Gastroesophageal sphincter (tissue), 3 donors: ENCODE data around the gene MACROH2A1.

Source experiments
- POLR2A ChIP-seq, 2 donors: fragments of 450-650 bp; IDR thresholded peaks; one replicate each; pipeline ENCODE4 v1.6.1; 2017; ENCODE audit warnings: antibody characterized with exemption in 2 of 2, mild to moderate bottlenecking in 2 of 2, moderate library complexity in 1 of 2
- POLR2AphosphoS5 ChIP-seq: sonication (generic); formaldehyde crosslinking; IDR thresholded peaks from one replicate; pipeline ENCODE4 v1.6.1; 2017; ENCODE audit warnings: antibody characterized with exemption
- TF ChIP-seq, protein P1 (sequence below), 4 experiments: fragments of 200-600 bp in 2 of 4; fragments of 450-650 bp in 2 of 4; sonication (generic) in 1 of 4; IDR thresholded peaks; one replicate each; pipeline ENCODE4 v1.5.1; 2017 to 2019; ENCODE audit warnings: antibody characterized with exemption in 4 of 4, mild to moderate bottlenecking in 2 of 4, moderate library complexity in 2 of 4

GRCh38 chr5:135323701-135324132, 75.3 kb downstream of the MACROH2A1 start:
- no peak for TF ChIP-seq POLR2AphosphoS5
- TF ChIP-seq, protein P1, sequence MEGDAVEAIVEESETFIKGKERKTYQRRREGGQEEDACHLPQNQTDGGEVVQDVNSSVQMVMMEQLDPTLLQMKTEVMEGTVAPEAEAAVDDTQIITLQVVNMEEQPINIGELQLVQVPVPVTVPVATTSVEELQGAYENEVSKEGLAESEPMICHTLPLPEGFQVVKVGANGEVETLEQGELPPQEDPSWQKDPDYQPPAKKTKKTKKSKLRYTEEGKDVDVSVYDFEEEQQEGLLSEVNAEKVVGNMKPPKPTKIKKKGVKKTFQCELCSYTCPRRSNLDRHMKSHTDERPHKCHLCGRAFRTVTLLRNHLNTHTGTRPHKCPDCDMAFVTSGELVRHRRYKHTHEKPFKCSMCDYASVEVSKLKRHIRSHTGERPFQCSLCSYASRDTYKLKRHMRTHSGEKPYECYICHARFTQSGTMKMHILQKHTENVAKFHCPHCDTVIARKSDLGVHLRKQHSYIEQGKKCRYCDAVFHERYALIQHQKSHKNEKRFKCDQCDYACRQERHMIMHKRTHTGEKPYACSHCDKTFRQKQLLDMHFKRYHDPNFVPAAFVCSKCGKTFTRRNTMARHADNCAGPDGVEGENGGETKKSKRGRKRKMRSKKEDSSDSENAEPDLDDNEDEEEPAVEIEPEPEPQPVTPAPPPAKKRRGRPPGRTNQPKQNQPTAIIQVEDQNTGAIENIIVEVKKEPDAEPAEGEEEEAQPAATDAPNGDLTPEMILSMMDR (IDR thresholded peaks at IDR 0.05) = no peak
- no peak for TF ChIP-seq POLR2A (IDR thresholded peaks at IDR 0.05)
